B cell (primary cell): ENCODE data around the gene ACSL4. TPM values are rescaled to one million over a fixed set of nuclear protein-coding genes. Genes with fewer than 3 reads are reported as not detected.

Experiments used
- ATAC-seq: fragments of 200-7000 bp; cut with Tn5 transposase; one replicate; pipeline ENCODE4 v1.10.0; 2021; ENCODE audit warnings: low read depth, mild to moderate bottlenecking, moderate number of reproducible peaks, moderate library complexity
- CTCF ChIA-PET: fragments of 350-600 bp; sonication (Branson Sonifier 250); formaldehyde crosslinking; loops from one replicate; lab custom pipeline; 2021; ENCODE audit warnings: antibody characterized with exemption, inconsistent platforms; lab: Charles Lee
- POLR2A ChIA-PET: fragments of 350-600 bp; sonication (Branson Sonifier 250); formaldehyde crosslinking; loops from one replicate; lab custom pipeline; 2021; ENCODE audit warnings: antibody characterized with exemption; lab: Charles Lee
- DNase-seq: peaks from one replicate; pipeline ENCODE4 v3.0.0; 2013
- H2AFZ ChIP-seq: 2 replicates; pipeline ENCODE4 v1.6.1; 2012; ENCODE audit warnings: mild to moderate bottlenecking, low read depth, low read length; ENCODE audit not compliant: insufficient read depth, poor library complexity, severe bottlenecking
- H3K27ac ChIP-seq, 2 donors: 1 replicate in 1 of 2; 2 replicates in 1 of 2; pipeline ENCODE4 v1.5.1; 2012 to 2013; ENCODE audit warnings: low read length in 2 of 2, mild to moderate bottlenecking in 2 of 2, moderate library complexity in 1 of 2
- H3K27me3 ChIP-seq, 4 experiments: fragments of 200-600 bp in 1 of 4; sonication (generic) in 1 of 4; replicated peaks in 1 of 4; 1 replicate in 2 of 4; 2 replicates in 2 of 4; pipeline versions ENCODE4 v1.6.1 to v1.7.0; 2013 to 2016; ENCODE audit warnings: low read length in 3 of 4, mild to moderate bottlenecking in 2 of 4, mixed read lengths in 1 of 4, moderate library complexity in 1 of 4; ENCODE audit not compliant: insufficient read depth in 4 of 4, control insufficient read depth in 3 of 4; ENCODE audit errors: control extremely low read depth in 1 of 4
- H3K36me3 ChIP-seq, 2 experiments: replicated peaks in 1 of 2; 1 replicate in 1 of 2; 2 replicates in 1 of 2; pipeline versions ENCODE4 v1.6.1 to v1.7.1; 2013; ENCODE audit warnings: low read length in 1 of 2; ENCODE audit not compliant: insufficient read depth in 2 of 2, control insufficient read depth in 1 of 2; ENCODE audit errors: control extremely low read depth in 1 of 2, extremely low read depth in 1 of 2
- H3K4me1 ChIP-seq, 2 donors: fragments of 200-600 bp in 1 of 2; sonication (generic) in 1 of 2; 1 replicate in 1 of 2; 2 replicates in 1 of 2; pipeline versions ENCODE4 v1.5.1 to v1.6.1; 2013 to 2017; ENCODE audit warnings: low read length in 2 of 2; ENCODE audit not compliant: control insufficient read depth in 2 of 2, insufficient read depth in 2 of 2
- H3K4me2 ChIP-seq: replicated peaks from 2 replicates; pipeline ENCODE3; 2012; ENCODE audit warnings: mild to moderate bottlenecking, low read depth, low read length; ENCODE audit not compliant: poor library complexity, severe bottlenecking
- H3K4me3 ChIP-seq, 5 experiments: fragments of 200-600 bp in 1 of 5; sonication (generic) in 1 of 5; 1 replicate in 3 of 5; 2 replicates in 2 of 5; pipeline versions ENCODE4 v1.5.1 to v1.7.0; 2011 to 2016; ENCODE audit warnings: low read length in 4 of 5, mild to moderate bottlenecking in 4 of 5, low read depth in 2 of 5, control low read depth in 1 of 5, moderate library complexity in 1 of 5; ENCODE audit not compliant: insufficient read depth in 1 of 5; ENCODE audit errors: control extremely low read depth in 1 of 5, extremely low read depth in 1 of 5
- H3K79me2 ChIP-seq: fragments of 200-600 bp; sonication (generic); one replicate; pipeline ENCODE4 v1.6.0; 2016; ENCODE audit warnings: low read length; ENCODE audit not compliant: control insufficient read depth, insufficient read depth
- H3K9ac ChIP-seq: fragments of 200-600 bp; sonication (generic); 2 replicates; pipeline ENCODE4 v1.6.1; 2017; ENCODE audit warnings: mild to moderate bottlenecking, low read length, moderate library complexity
- H3K9me3 ChIP-seq, 3 donors: one replicate each; pipeline versions ENCODE4 v1.6.1 to v1.7.1; 2013; ENCODE audit warnings: low read length in 2 of 3; ENCODE audit not compliant: control insufficient read depth in 2 of 3, insufficient read depth in 1 of 3; ENCODE audit errors: control extremely low read depth in 1 of 3
- H4K20me1 ChIP-seq: 2 replicates; pipeline ENCODE4 v1.6.0; 2012; ENCODE audit warnings: mild to moderate bottlenecking, low read length; ENCODE audit not compliant: insufficient read depth, control insufficient read depth, poor library complexity, severe bottlenecking
- H3K27ac Mint-ChIP-seq: one replicate; pipeline ENCODE4 v1.8.0; 2021; ENCODE audit warnings: mixed read lengths
- H3K27me3 Mint-ChIP-seq: one replicate; pipeline ENCODE4 v1.8.0; 2021; ENCODE audit warnings: mixed read lengths
- H3K4me1 Mint-ChIP-seq: one replicate; pipeline ENCODE4 v1.8.0; 2021; ENCODE audit warnings: mixed read lengths
- H3K4me3 Mint-ChIP-seq: one replicate; pipeline ENCODE4 v1.8.0; 2021; ENCODE audit warnings: mixed read lengths
- H3K9me3 Mint-ChIP-seq: one replicate; pipeline ENCODE4 v1.8.0; 2022; ENCODE audit warnings: mixed read lengths; ENCODE audit not compliant: insufficient read depth
- EZH2 ChIP-seq: IDR thresholded peaks from 2 replicates; pipeline ENCODE4 v1.6.1; 2012; ENCODE audit warnings: borderline replicate concordance, low read depth, mild to moderate bottlenecking, moderate library complexity, low read length; ENCODE audit not compliant: insufficient read depth, poor library complexity, severe bottlenecking
- WGBS: methylation state at CpG from one replicate; pipeline ENCODE4 v1.1.5; 2013; ENCODE audit warnings: missing lambda C conversion rate; ENCODE audit not compliant: insufficient coverage; 5-methylcytosine and 5-hydroxymethylcytosine counted together
- intact Hi-C: fragments of 100-400 bp; cut with micrococcal nuclease; formaldehyde crosslinking; loops from one replicate; pipeline ENCODE4 v1.10.0; 2022
- polyA plus RNA-seq: library from polyadenylated mRNA; depleted of rRNA; stranded (reverse); fragments of >200 nt; gene quantifications from 2 replicates; pipeline ENCODE4 v1.2.3, GENCODE V29; 2012
- total RNA-seq, 2 donors: library from RNA; stranded (reverse); fragments of 120-200 nt in 1 of 2; gene quantifications; 1 replicate in 1 of 2; 2 replicates in 1 of 2; pipeline versions ENCODE4 v1.2.3 to v1.2.4, GENCODE V29; 2013 to 2022
- TF ChIP-seq, protein P1 (sequence below): fragments of 200-600 bp; IDR thresholded peaks from one replicate; pipeline ENCODE4 v1.8.0; 2022; ENCODE audit warnings: antibody characterized with exemption, mild to moderate bottlenecking

Gene ACSL4
- total and polyA plus RNA-seq, 2 donors (not counting 1 experiment from before 2014, with no cell fraction given): 4.0 to 29.1 TPM

DNA sequence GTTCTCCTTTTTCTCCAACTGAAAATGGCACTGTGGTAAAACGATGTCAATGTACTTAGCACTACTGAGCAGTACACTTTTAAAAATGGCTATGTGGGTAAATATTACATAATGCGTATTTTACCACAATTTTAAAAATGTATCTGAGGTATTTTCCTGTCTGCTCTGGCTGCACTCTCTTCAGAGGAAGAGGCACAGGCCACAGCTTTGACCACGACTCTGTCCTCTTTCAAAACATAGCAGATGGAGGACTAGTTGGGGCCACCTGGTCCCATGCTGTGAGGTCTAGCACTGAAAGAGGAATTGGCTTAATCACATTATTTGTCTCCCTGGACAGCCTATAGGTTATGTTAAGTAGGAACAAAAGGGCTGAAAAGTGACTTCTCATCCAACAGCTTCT lies 113.3 kb downstream of the ACSL4 start:
- WGBS: no CpG with 5 or more reads among the region's 3 CpGs
- no peaks in the 10 kb centered on the region for H3K4me1 Mint-ChIP-seq
- intact Hi-C loops: no loop called here

DNA sequence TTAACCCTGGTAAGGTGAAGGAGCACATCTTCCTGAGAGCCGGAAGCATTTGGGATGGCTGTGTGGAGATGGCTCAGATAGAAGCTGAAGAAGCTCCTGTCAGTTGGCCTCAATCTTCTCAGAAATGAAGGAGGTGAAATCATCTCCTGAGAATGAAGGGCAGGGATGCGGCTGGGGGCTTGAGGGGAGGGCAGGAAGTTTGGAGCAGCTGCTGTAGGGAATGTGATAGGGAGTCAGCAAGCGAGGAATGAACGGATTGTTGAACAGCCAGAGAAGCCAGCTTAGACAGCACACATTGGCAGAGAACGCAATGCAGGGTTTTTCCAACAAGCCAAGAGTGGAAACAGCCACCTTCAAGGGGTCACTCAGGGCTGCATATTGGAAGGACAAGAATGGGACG lies 118.1 kb downstream of the ACSL4 start:
- H3K4me1 ChIP-seq: no peaks in the 10 kb centered on the region
- no peak for ATAC-seq
- H3K4me1 Mint-ChIP-seq: no peaks in the 10 kb centered on the region
- POLR2A ChIA-PET: no interaction called here
- no peaks in the 10 kb centered on the region for H3K9me3 ChIP-seq
- H3K27ac Mint-ChIP-seq: no peak overlapping the region
- no peaks in the 10 kb centered on the region for H3K27me3 Mint-ChIP-seq
- intact Hi-C loops: no loop called here
- no peaks in the 10 kb centered on the region for H4K20me1 ChIP-seq
- CTCF ChIA-PET: no interaction called here
- no peak overlapping the region for H3K9ac ChIP-seq
- TF ChIP-seq EZH2: no peak
- TF ChIP-seq, protein P1, sequence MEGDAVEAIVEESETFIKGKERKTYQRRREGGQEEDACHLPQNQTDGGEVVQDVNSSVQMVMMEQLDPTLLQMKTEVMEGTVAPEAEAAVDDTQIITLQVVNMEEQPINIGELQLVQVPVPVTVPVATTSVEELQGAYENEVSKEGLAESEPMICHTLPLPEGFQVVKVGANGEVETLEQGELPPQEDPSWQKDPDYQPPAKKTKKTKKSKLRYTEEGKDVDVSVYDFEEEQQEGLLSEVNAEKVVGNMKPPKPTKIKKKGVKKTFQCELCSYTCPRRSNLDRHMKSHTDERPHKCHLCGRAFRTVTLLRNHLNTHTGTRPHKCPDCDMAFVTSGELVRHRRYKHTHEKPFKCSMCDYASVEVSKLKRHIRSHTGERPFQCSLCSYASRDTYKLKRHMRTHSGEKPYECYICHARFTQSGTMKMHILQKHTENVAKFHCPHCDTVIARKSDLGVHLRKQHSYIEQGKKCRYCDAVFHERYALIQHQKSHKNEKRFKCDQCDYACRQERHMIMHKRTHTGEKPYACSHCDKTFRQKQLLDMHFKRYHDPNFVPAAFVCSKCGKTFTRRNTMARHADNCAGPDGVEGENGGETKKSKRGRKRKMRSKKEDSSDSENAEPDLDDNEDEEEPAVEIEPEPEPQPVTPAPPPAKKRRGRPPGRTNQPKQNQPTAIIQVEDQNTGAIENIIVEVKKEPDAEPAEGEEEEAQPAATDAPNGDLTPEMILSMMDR: no peak
- no peaks in the 10 kb centered on the region for H3K9me3 Mint-ChIP-seq
- H3K4me2 ChIP-seq: no peak overlapping the region
- H3K79me2 ChIP-seq: no peaks in the 10 kb centered on the region
- H3K4me3 ChIP-seq: no peak overlapping the region
- 94% methylated on average over 2 of the region's 6 CpGs for WGBS
- no peak for DNase-seq
- no peak overlapping the region for H3K4me3 Mint-ChIP-seq
- H3K36me3 ChIP-seq: no peaks in the 10 kb centered on the region
- H3K27ac ChIP-seq: no peak overlapping the region
- no peaks in the 10 kb centered on the region for H3K27me3 ChIP-seq
- H2AFZ ChIP-seq: no peak overlapping the region

More for the DNA sequence above, 113.3 kb downstream of the ACSL4 start:
- no peaks in the 10 kb centered on the region for H3K36me3 ChIP-seq
- TF ChIP-seq EZH2: no peak
- TF ChIP-seq, protein P1: no peak
- Mint-ChIP-seq H3K4me3 (no peak overlapping the region), H3K27ac (no peak overlapping the region), H3K9me3 (no peaks in the 10 kb centered on the region), H3K27me3 (no peaks in the 10 kb centered on the region)
- no peaks in the 10 kb centered on the region for H3K4me1 ChIP-seq
- POLR2A ChIA-PET: no interaction called here
- CTCF ChIA-PET: no interaction called here
- no peak overlapping the region for H2AFZ ChIP-seq
- DNase-seq: no peak
- H4K20me1 ChIP-seq: no peaks in the 10 kb centered on the region
- H3K27me3 ChIP-seq: no peaks in the 10 kb centered on the region
- ATAC-seq: no peak
- H3K4me2 ChIP-seq: no peak overlapping the region
- no peak overlapping the region for H3K4me3 ChIP-seq
- H3K79me2 ChIP-seq: no peaks in the 10 kb centered on the region
- H3K27ac ChIP-seq: no peak overlapping the region
- H3K9ac ChIP-seq: no peak overlapping the region
- H3K9me3 ChIP-seq: no peaks in the 10 kb centered on the region
